ENCODE measurements around the gene KIF25.

- TF ChIP-seq CTCF (IDR thresholded peaks at IDR 0.05; ENCODE audit: poor library complexity, severe bottlenecking) (no peak), SMC3 (conservative IDR thresholded peaks at IDR 0.05; ENCODE audit: poor library complexity) (no peak), EZH2 (IDR thresholded peaks at IDR 0.05; ENCODE audit: borderline replicate concordance, insufficient read depth, low read length, poor library complexity, severe bottlenecking) (no peak), RAD21 (conservative IDR thresholded peaks at IDR 0.05) (no peak), TAF1 (IDR thresholded peaks at IDR 0.05; ENCODE audit: low read depth) (no peak), POLR2AphosphoS5 (IDR thresholded peaks at IDR 0.05) (no peak), EP300 (conservative IDR thresholded peaks at IDR 0.05; ENCODE audit: poor library complexity, severe bottlenecking) (no peak)
Measured at GRCh38 chr6:168072730-168073129, 75.3 kb downstream of the KIF25 start.
